HL-60 (cell line): ENCODE data around the gene ANO7.
A peak's percentile ranks its signal among the peaks of the same experiment; 100 is the strongest.

Experiments used
- DNase-seq, 2 experiments: peaks; one replicate each; pipeline ENCODE4 v3.0.0-alpha.2; 2010 to 2020; ENCODE audit warnings: low read depth in 1 of 2, low spot score in 1 of 2
- H3K27ac ChIP-seq: fragments of 250-450 bp; sonication (Bioruptor Pico); replicated peaks from 2 replicates; pipeline ENCODE4 v1.5.1; 2020; ENCODE audit warnings: mild to moderate bottlenecking, moderate library complexity
- H3K27me3 ChIP-seq: fragments of 250-450 bp; sonication (Bioruptor Pico); 2 replicates; pipeline ENCODE4 v1.5.1; 2021; ENCODE audit warnings: mild to moderate bottlenecking, moderate library complexity; ENCODE audit not compliant: insufficient read depth, poor library complexity, severe bottlenecking
- H3K4me3 ChIP-seq: replicated peaks from 2 replicates; pipeline ENCODE4 v1.5.1; 2011; ENCODE audit warnings: mild to moderate bottlenecking, control low read depth, low read length; ENCODE audit not compliant: insufficient read depth
- CTCF ChIP-seq: IDR thresholded peaks from one replicate; pipeline ENCODE4 v1.5.1; 2011; ENCODE audit warnings: low read length, control low read depth, inconsistent platforms; ENCODE audit not compliant: insufficient read depth
- GABPA ChIP-seq: IDR thresholded peaks from 2 replicates; pipeline ENCODE4 v1.6.1; 2012; ENCODE audit warnings: low read depth
- POLR2AphosphoS5 ChIP-seq: IDR thresholded peaks from 2 replicates; pipeline ENCODE4 v1.6.1; 2012; ENCODE audit warnings: low read depth
- REST ChIP-seq: IDR thresholded peaks from 2 replicates; pipeline ENCODE4 v1.6.1; 2012; ENCODE audit warnings: low read depth; ENCODE audit not compliant: insufficient replicate concordance
- SPI1 ChIP-seq: IDR thresholded peaks from 2 replicates; pipeline ENCODE4 v1.6.1; 2012; ENCODE audit warnings: low read depth, mild to moderate bottlenecking, borderline replicate concordance

ANO7 gene

GRCh38 chr2:241150660-241151530 is 37.6 kb upstream of the ANO7 start:
- Histone ChIP-seq H3K4me3 (peak overlapping the region; percentile 93), H3K27ac (peak overlapping the region; percentile 72), H3K27me3 (no peaks in the 10 kb centered on the region)
- DNase-seq = peak in 1 of 2 experiments; percentile 15
- TF ChIP-seq GABPA (no peak), CTCF (no peak), REST (no peak), SPI1 (no peak), POLR2AphosphoS5 (no peak)

- H3K4me3 ChIP-seq = no peak overlapping the region
- no peak for TF ChIP-seq SPI1
- TF ChIP-seq GABPA = no peak
- no peak for TF ChIP-seq CTCF
- TF ChIP-seq REST = no peak
- no peak for TF ChIP-seq POLR2AphosphoS5
- H3K27ac ChIP-seq = no peak overlapping the region
- no peaks in the 10 kb centered on the region for H3K27me3 ChIP-seq
- no peak for DNase-seq
Observed at GRCh38 chr2:241151934-241152660, 36.4 kb upstream of the ANO7 start.

- Histone ChIP-seq H3K27ac (no peak overlapping the region), H3K4me3 (no peak overlapping the region), H3K27me3 (no peaks in the 10 kb centered on the region)
- DNase-seq = no peak
- TF ChIP-seq SPI1 (no peak), GABPA (no peak), POLR2AphosphoS5 (no peak), CTCF (no peak), REST (no peak)
Observed at GRCh38 chr2:241153616-241154015, 34.9 kb upstream of the ANO7 start.
